HepG2 (cell line): ENCODE measurements around the gene TMEM221. TPM values are rescaled to one million over a fixed set of nuclear protein-coding genes. Genes with fewer than 3 reads are reported as not detected.

Experiments
- CC2D1A ChIP-seq: sonication (generic); formaldehyde crosslinking; IDR thresholded peaks from 2 replicates; pipeline ENCODE4 v1.8.1; 2023; ENCODE audit warnings: mild to moderate bottlenecking, missing genetic modification reagents
- ELF1 ChIP-seq: sonication (generic); formaldehyde crosslinking; IDR thresholded peaks from 2 replicates; pipeline ENCODE4 v1.4.0; 2020; ENCODE audit warnings: missing genetic modification reagents
- GFI1 ChIP-seq: sonication (generic); formaldehyde crosslinking; IDR thresholded peaks from 2 replicates; pipeline ENCODE4 v1.5.0; 2020; ENCODE audit warnings: missing genetic modification reagents, mild to moderate bottlenecking, borderline replicate concordance
- HDAC1 ChIP-seq: sonication (generic); formaldehyde crosslinking; IDR thresholded peaks from 2 replicates; pipeline ENCODE4 v1.5.1; 2020; ENCODE audit warnings: mild to moderate bottlenecking, missing genetic modification reagents
- HMG20B ChIP-seq: conservative IDR thresholded peaks from 2 replicates; pipeline ENCODE4 v1.6.1; 2016; ENCODE audit warnings: missing genetic modification reagents, missing compliant biosample characterization
- IKZF4 ChIP-seq: sonication (generic); formaldehyde crosslinking; IDR thresholded peaks from 2 replicates; pipeline ENCODE4 v1.5.1; 2020; ENCODE audit warnings: borderline replicate concordance, mild to moderate bottlenecking, low read depth, missing genetic modification reagents; ENCODE audit errors: not compliant biosample characterization
- JDP2 ChIP-seq: sonication (generic); formaldehyde crosslinking; IDR thresholded peaks from 2 replicates; pipeline ENCODE4 v1.8.1; 2022; ENCODE audit warnings: missing genetic modification reagents, borderline replicate concordance
- KLF9 ChIP-seq: IDR thresholded peaks from 2 replicates; pipeline ENCODE4 v1.6.1; 2016; ENCODE audit warnings: low read depth
- NCOA2 ChIP-seq: sonication (generic); formaldehyde crosslinking; IDR thresholded peaks from 2 replicates; pipeline ENCODE4 v1.8.0; 2022; ENCODE audit warnings: inconsistent platforms
- NCOA5 ChIP-seq: sonication (generic); formaldehyde crosslinking; IDR thresholded peaks from 2 replicates; pipeline ENCODE4 v1.4.0; 2020; ENCODE audit warnings: missing genetic modification reagents
- ONECUT2 ChIP-seq: sonication (generic); formaldehyde crosslinking; IDR thresholded peaks from 2 replicates; pipeline ENCODE4 v1.4.0; 2020; ENCODE audit warnings: missing genetic modification reagents
- RBM39 ChIP-seq: fragments of 200-400 bp; formaldehyde crosslinking; IDR thresholded peaks from one replicate; pipeline ENCODE4 v1.6.1; 2018; ENCODE audit warnings: antibody characterized with exemption, mild to moderate bottlenecking, low read depth, low read length; ENCODE audit not compliant: poor library complexity, severe bottlenecking
- RXRB ChIP-seq: IDR thresholded peaks from 2 replicates; pipeline ENCODE4 v1.6.1; 2016; ENCODE audit warnings: borderline replicate concordance, missing genetic modification reagents, missing compliant biosample characterization
- SP5 ChIP-seq: IDR thresholded peaks from 2 replicates; pipeline ENCODE4 v1.6.1; 2016; ENCODE audit warnings: low read depth, borderline replicate concordance
- YY1 ChIP-seq: IDR thresholded peaks from 2 replicates; pipeline ENCODE4 v1.6.1; 2011; ENCODE audit warnings: low read length, low read depth, moderate library complexity, mild to moderate bottlenecking; ENCODE audit not compliant: insufficient read depth, insufficient replicate concordance
- ZNF207 ChIP-seq: fragments of 450-650 bp; IDR thresholded peaks from 2 replicates; pipeline ENCODE4 v1.6.1; 2016; ENCODE audit warnings: antibody characterized with exemption, borderline replicate concordance
- ZNF30 ChIP-seq: sonication (generic); formaldehyde crosslinking; IDR thresholded peaks from 2 replicates; pipeline ENCODE4 v1.5.0; 2020; ENCODE audit warnings: mild to moderate bottlenecking, missing genetic modification reagents
- ZNF333 ChIP-seq: sonication (generic); formaldehyde crosslinking; IDR thresholded peaks from 2 replicates; pipeline ENCODE4 v1.4.0; 2020; ENCODE audit warnings: mild to moderate bottlenecking, missing genetic modification reagents, borderline replicate concordance
- ZNF788 ChIP-seq: sonication (generic); formaldehyde crosslinking; IDR thresholded peaks from 2 replicates; pipeline ENCODE4 v1.5.0; 2020; ENCODE audit warnings: mild to moderate bottlenecking, missing genetic modification reagents, borderline replicate concordance
- ZSCAN30 ChIP-seq: sonication (generic); formaldehyde crosslinking; IDR thresholded peaks from 2 replicates; pipeline ENCODE4 v1.5.0; 2020; ENCODE audit warnings: mild to moderate bottlenecking, missing genetic modification reagents
- polyA plus RNA-seq, 8 experiments: library from polyadenylated mRNA; depleted of rRNA in 3 of 8; stranded (reverse) in 7 of 8; unstranded in 1 of 8; fragments of >200 nt; fragmentation: Illumina TruSeq in 4 of 8; extraction: Trizol in 4 of 8; gene quantifications; 2 replicates each; pipeline versions ENCODE4 v1.2.1 to v1.2.3, GENCODE V29; 2011 to 2016; ENCODE audit warnings: low read depth in 4 of 8, missing spikeins in 1 of 8, mixed read lengths in 1 of 8; ENCODE audit not compliant: insufficient read depth in 1 of 8
- total RNA-seq, 5 experiments: library from RNA; depleted of rRNA; stranded (reverse); fragments of >200 nt; fragmentation: Illumina TruSeq; extraction: Trizol; gene quantifications; 2 replicates each; pipeline ENCODE4 v1.2.3, GENCODE V29; 2016; ENCODE audit warnings: low read depth in 1 of 5
- TF ChIP-seq, protein P1 (sequence below): sonication (generic); formaldehyde crosslinking; IDR thresholded peaks from 2 replicates; pipeline ENCODE4 v1.5.0; 2020; ENCODE audit warnings: missing genetic modification reagents, mild to moderate bottlenecking, borderline replicate concordance
- TF ChIP-seq, protein P2 (sequence below): sonication (generic); formaldehyde crosslinking; IDR thresholded peaks from 2 replicates; pipeline ENCODE4 v1.8.0; 2022; ENCODE audit warnings: missing genetic modification reagents, mild to moderate bottlenecking, moderate library complexity, borderline replicate concordance
- TF ChIP-seq, protein P3 (sequence below): IDR thresholded peaks from 2 replicates; pipeline ENCODE4 v1.6.1; 2016; ENCODE audit warnings: low read depth, missing genetic modification reagents, missing compliant biosample characterization

Gene TMEM221
- total and polyA plus RNA-seq, 2 of the 13 experiments (the other 11 are each of a cell fraction or from before 2014, with no cell fraction given) = 0.33 to 0.77 TPM

DNA sequence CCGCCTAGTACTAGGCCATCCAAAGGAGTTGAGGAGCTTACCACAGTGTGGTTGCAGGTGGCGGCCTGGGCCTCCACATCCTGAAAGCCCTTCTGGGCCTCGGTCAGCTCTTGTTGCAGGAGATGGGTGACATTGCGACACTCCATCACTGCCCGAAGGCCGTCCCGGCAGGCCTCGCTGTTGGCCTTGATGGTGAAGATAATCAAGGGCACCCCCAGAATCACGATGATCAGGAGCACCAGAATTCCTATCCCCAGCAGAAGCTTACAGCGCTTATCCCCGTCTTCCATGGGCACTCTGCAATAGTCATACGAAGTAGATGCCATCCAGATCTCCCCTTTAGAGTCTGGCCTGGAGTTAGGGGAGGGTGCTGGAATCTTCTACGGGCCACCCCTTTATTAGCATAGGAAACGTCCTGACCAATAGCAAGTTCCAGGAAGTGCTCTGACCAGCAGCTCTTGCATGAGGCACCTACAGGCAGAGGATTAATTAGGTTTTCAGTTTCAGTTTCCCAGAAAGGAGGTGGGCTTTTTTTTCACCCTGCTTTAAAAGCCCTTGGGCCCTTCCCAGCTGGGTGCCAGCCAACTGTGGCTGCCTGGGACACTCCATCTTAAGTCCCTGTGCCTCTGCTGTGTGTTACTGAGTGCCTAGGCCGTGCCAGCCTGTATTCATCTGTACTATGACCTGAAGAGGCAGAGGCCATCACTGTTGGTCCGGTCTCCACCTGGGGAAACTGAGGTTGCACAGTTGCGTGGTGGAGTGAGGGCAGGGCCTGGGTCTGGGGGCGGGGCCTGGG, 43.0 kb downstream of the TMEM221 start, which contains the start of gene BST2 (continued):
- TF ChIP-seq JDP2 (CRISPR knock-in tag) = no peak
- no peak for TF ChIP-seq ZSCAN30 (CRISPR knock-in tag)
- no peak for TF ChIP-seq CC2D1A (CRISPR knock-in tag)
- TF ChIP-seq, protein P1, sequence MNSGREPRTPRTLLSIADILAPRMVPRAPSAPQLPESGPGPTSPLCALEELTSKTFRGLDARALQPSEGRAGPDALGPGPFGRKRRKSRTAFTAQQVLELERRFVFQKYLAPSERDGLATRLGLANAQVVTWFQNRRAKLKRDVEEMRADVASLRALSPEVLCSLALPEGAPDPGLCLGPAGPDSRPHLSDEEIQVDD (CRISPR knock-in tag) = no peak
- no peak for TF ChIP-seq NCOA5
- peak; percentile 8; the same call in 1 of the 2 replicates for TF ChIP-seq RXRB (CRISPR knock-in tag)
- no peak for TF ChIP-seq ONECUT2 (CRISPR knock-in tag)
- TF ChIP-seq KLF9 = no peak
- TF ChIP-seq, protein P2, sequence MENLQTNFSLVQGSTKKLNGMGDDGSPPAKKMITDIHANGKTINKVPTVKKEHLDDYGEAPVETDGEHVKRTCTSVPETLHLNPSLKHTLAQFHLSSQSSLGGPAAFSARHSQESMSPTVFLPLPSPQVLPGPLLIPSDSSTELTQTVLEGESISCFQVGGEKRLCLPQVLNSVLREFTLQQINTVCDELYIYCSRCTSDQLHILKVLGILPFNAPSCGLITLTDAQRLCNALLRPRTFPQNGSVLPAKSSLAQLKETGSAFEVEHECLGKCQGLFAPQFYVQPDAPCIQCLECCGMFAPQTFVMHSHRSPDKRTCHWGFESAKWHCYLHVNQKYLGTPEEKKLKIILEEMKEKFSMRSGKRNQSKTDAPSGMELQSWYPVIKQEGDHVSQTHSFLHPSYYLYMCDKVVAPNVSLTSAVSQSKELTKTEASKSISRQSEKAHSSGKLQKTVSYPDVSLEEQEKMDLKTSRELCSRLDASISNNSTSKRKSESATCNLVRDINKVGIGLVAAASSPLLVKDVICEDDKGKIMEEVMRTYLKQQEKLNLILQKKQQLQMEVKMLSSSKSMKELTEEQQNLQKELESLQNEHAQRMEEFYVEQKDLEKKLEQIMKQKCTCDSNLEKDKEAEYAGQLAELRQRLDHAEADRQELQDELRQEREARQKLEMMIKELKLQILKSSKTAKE (CRISPR knock-in tag) = no peak
- peak; percentile 73; the same call in 1 of the 2 replicates for TF ChIP-seq ZNF788
- TF ChIP-seq ZNF207 = no peak
- TF ChIP-seq YY1 = peak; percentile 63
- no peak for TF ChIP-seq IKZF4
- TF ChIP-seq, protein P3, sequence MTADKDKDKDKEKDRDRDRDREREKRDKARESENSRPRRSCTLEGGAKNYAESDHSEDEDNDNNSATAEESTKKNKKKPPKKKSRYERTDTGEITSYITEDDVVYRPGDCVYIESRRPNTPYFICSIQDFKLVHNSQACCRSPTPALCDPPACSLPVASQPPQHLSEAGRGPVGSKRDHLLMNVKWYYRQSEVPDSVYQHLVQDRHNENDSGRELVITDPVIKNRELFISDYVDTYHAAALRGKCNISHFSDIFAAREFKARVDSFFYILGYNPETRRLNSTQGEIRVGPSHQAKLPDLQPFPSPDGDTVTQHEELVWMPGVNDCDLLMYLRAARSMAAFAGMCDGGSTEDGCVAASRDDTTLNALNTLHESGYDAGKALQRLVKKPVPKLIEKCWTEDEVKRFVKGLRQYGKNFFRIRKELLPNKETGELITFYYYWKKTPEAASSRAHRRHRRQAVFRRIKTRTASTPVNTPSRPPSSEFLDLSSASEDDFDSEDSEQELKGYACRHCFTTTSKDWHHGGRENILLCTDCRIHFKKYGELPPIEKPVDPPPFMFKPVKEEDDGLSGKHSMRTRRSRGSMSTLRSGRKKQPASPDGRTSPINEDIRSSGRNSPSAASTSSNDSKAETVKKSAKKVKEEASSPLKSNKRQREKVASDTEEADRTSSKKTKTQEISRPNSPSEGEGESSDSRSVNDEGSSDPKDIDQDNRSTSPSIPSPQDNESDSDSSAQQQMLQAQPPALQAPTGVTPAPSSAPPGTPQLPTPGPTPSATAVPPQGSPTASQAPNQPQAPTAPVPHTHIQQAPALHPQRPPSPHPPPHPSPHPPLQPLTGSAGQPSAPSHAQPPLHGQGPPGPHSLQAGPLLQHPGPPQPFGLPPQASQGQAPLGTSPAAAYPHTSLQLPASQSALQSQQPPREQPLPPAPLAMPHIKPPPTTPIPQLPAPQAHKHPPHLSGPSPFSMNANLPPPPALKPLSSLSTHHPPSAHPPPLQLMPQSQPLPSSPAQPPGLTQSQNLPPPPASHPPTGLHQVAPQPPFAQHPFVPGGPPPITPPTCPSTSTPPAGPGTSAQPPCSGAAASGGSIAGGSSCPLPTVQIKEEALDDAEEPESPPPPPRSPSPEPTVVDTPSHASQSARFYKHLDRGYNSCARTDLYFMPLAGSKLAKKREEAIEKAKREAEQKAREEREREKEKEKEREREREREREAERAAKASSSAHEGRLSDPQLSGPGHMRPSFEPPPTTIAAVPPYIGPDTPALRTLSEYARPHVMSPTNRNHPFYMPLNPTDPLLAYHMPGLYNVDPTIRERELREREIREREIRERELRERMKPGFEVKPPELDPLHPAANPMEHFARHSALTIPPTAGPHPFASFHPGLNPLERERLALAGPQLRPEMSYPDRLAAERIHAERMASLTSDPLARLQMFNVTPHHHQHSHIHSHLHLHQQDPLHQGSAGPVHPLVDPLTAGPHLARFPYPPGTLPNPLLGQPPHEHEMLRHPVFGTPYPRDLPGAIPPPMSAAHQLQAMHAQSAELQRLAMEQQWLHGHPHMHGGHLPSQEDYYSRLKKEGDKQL (CRISPR knock-in tag) = no peak
- 0 out of 2 replicates have a peak, but pooled peaks have one; percentile 13 for TF ChIP-seq GFI1 (CRISPR knock-in tag)
- no peak for TF ChIP-seq ZNF30 (CRISPR knock-in tag)
- peak; percentile 31 for TF ChIP-seq NCOA2 (CRISPR knock-in tag)
- peak; percentile 86 for TF ChIP-seq ELF1 (CRISPR knock-in tag)
- TF ChIP-seq SP5 (CRISPR knock-in tag) = no peak; the same call in 1 of the 2 replicates
- TF ChIP-seq RBM39 = no peak
- TF ChIP-seq HMG20B (CRISPR knock-in tag) = no peak
- TF ChIP-seq ZNF333 (CRISPR knock-in tag) = no peak
- TF ChIP-seq HDAC1 (CRISPR knock-in tag) = peak; percentile 71
